Erythroblast (primary cell): ENCODE data around the gene BTG3.

Experiments
- GATA1 ChIP-seq: IDR thresholded peaks from 2 replicates; pipeline ENCODE4 v1.6.1; 2011; ENCODE audit warnings: low read depth, mild to moderate bottlenecking, control low read depth, low read length, moderate library complexity
- POLR2A ChIP-seq: IDR thresholded peaks from 2 replicates; pipeline ENCODE4 v1.6.1; 2011; ENCODE audit warnings: mild to moderate bottlenecking, low read length

DNA sequence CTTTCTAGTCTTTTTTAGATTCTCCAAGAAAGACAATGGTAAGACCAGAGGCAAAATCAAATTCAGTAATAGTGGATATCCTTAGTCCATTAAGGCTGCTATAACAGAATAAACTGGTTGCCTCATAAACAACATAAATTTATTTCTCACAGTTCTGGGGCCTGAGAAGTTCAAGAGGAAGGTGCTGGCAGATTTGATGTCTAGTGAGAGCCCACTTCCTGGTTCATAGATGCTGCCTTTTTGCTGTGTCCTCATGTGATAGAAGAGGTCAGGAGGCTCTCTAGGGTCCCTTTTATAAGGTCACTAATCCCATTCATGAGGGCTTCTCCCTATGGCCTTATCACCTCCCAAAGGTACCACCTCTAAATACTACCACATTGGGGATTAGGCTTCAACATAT lies 31.5 kb upstream of the BTG3 start:
- no peak for TF ChIP-seq POLR2A
- TF ChIP-seq GATA1 = no peak
